Right atrium auricular region (tissue), 2 donors: Measurements from ENCODE around the gene ETV4. TPM values are rescaled to one million over a fixed set of nuclear protein-coding genes. Genes with fewer than 3 reads are reported as not detected.

Experiments
- DNase-seq: peaks from one replicate; pipeline ENCODE4 v3.0.0-alpha.2; 2019; ENCODE audit warnings: low spot score
- H3K27ac ChIP-seq, 2 donors: fragments of 200-600 bp; sonication (generic); 1 replicate in 1 of 2; 2 replicates in 1 of 2; pipeline ENCODE4 v1.5.1; 2016 to 2019
- H3K27me3 ChIP-seq, 2 donors: fragments of 200-600 bp; sonication (generic); one replicate each; pipeline versions ENCODE4 v1.5.1 to v1.6.0; 2017 to 2019
- H3K36me3 ChIP-seq: fragments of 200-600 bp; sonication (generic); one replicate; pipeline ENCODE4 v1.5.1; 2016
- H3K4me1 ChIP-seq, 2 donors: fragments of 200-600 bp; sonication (generic); one replicate each; pipeline versions ENCODE4 v1.5.1 to v1.6.0; 2017 to 2019
- H3K4me3 ChIP-seq, 2 donors: fragments of 200-600 bp; sonication (generic); 1 replicate in 1 of 2; 2 replicates in 1 of 2; pipeline ENCODE4 v1.5.1; 2017 to 2019; ENCODE audit warnings: mild to moderate bottlenecking in 1 of 2, moderate library complexity in 1 of 2
- H3K9me3 ChIP-seq, 2 donors: fragments of 200-600 bp; sonication (generic); one replicate each; pipeline ENCODE4 v1.5.1; 2019
- total RNA-seq, 2 donors: library from RNA; depleted of rRNA; stranded (reverse); fragments of >200 nt; gene quantifications; one replicate each; pipeline ENCODE4 v1.1.0, GENCODE V29; 2016
- TF ChIP-seq, protein P1 (sequence below), 2 donors: fragments of 200-600 bp; sonication (generic); IDR thresholded peaks; one replicate each; pipeline ENCODE4 v1.5.1; 2019; ENCODE audit warnings: antibody characterized with exemption in 2 of 2

Gene ETV4
- total RNA-seq, 2 donors from 2014 or later: 3.1 to 5.0 TPM

DNA sequence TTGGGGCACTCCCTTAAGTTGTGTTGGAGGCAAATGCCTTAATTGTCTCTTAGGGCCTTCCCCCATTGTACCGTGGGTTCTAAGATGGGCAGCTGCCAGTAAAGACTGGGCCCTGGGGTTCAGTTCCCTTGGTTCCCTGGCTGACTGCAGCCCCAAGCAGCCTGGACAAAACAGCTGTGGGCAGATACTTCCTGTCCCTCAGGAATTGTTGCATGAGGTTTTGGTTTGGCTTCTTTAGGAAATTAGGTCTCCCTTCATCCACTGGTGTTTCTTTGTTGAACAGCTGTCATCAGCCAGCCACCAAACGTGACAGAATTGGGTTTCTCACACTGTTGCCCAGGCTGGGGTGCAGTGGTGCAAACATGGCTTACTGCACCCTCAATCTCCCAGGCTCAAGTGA lies 42.0 kb upstream of the ETV4 start:
- H3K36me3 ChIP-seq: no peaks in the 10 kb centered on the region
- no peaks in the 10 kb centered on the region for H3K27me3 ChIP-seq
- TF ChIP-seq, protein P1, sequence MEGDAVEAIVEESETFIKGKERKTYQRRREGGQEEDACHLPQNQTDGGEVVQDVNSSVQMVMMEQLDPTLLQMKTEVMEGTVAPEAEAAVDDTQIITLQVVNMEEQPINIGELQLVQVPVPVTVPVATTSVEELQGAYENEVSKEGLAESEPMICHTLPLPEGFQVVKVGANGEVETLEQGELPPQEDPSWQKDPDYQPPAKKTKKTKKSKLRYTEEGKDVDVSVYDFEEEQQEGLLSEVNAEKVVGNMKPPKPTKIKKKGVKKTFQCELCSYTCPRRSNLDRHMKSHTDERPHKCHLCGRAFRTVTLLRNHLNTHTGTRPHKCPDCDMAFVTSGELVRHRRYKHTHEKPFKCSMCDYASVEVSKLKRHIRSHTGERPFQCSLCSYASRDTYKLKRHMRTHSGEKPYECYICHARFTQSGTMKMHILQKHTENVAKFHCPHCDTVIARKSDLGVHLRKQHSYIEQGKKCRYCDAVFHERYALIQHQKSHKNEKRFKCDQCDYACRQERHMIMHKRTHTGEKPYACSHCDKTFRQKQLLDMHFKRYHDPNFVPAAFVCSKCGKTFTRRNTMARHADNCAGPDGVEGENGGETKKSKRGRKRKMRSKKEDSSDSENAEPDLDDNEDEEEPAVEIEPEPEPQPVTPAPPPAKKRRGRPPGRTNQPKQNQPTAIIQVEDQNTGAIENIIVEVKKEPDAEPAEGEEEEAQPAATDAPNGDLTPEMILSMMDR (IDR thresholded peaks at IDR 0.05): no peak
- no peak for DNase-seq
- no peak overlapping the region for H3K4me3 ChIP-seq
- peaks cover 0 to 39% of the 10 kb centered on the region in 2 donors for H3K4me1 ChIP-seq
- H3K27ac ChIP-seq: peak overlapping the region in 1 of 2 donors; percentile 42
- H3K9me3 ChIP-seq: no peaks in the 10 kb centered on the region

DNA sequence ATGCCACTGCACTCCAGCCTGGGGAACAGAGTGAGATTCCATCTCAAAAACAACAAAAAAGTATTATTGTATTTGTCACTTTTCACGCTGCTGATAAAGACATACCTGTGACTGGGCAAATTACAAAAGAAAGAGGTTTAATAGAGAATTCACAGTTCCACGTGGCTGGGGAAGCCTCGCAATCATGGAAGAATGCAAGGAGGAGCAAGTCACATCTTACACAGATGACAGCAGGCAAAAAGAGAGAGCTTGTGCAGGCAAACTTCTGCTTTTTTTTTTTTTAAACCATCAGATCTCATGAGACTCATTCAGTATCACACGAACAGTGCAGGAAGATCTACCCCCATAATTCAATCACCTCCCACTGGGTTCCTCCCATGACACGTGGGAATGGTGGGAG lies 41.5 kb upstream of the ETV4 start:
- TF ChIP-seq, protein P1 (IDR thresholded peaks at IDR 0.05): no peak
- no peak for DNase-seq
- Histone ChIP-seq H3K4me1 (peaks cover 0 to 38% of the 10 kb centered on the region in 2 donors), H3K27me3 (no peaks in the 10 kb centered on the region), H3K36me3 (no peaks in the 10 kb centered on the region), H3K27ac (no peak overlapping the region), H3K9me3 (no peaks in the 10 kb centered on the region), H3K4me3 (no peak overlapping the region)

DNA sequence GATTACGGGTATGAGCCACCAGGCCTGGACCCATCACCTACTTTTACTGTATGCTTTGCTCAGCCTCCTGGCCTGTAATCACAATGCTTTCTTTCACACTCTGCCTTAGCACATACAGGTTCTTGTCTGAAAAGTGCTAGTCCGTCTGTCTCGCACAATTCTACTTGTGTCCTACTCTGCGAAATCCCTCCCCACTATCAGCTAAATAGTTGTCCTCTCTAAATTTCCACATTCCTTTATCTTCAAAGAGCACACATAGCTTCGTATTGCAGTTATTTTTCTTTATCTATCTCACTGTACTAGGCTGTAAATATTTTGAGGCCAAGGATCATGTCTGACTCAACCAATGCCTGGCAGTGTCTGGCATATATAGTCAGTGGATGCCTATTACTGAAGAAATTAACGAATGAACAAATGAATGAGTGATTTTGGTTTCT lies 38.5 kb upstream of the ETV4 start:
- H3K4me3 ChIP-seq: no peak overlapping the region
- H3K4me1 ChIP-seq: peaks cover 0 to 31% of the 10 kb centered on the region in 2 donors
- no peaks in the 10 kb centered on the region for H3K9me3 ChIP-seq
- no peaks in the 10 kb centered on the region for H3K27me3 ChIP-seq
- no peak for DNase-seq
- no peaks in the 10 kb centered on the region for H3K36me3 ChIP-seq
- no peak overlapping the region for H3K27ac ChIP-seq
- TF ChIP-seq, protein P1 (IDR thresholded peaks at IDR 0.05): no peak

DNA sequence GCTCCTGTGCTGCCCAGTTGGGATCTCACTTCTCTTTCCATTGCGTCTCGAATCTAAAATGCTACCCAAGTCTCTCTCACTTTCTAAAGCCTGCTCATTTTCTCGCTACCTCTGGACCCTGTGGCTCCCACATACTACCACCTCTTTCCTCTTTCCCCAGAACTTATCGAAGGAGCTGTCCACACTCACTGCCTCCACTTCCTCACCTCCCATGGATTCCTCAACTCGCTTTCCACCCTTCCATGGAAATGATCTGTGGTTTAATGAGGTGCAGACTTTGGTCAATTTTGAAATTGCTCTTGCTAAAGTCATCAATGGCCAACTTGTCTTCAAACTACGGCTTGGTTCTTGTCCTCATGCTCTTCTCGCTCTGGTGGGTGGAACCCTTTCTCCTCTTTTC lies 37.2 kb upstream of the ETV4 start:
- Histone ChIP-seq H3K4me1 (peaks cover 0 to 32% of the 10 kb centered on the region in 2 donors), H3K27me3 (no peaks in the 10 kb centered on the region), H3K9me3 (no peaks in the 10 kb centered on the region), H3K4me3 (no peak overlapping the region), H3K36me3 (no peaks in the 10 kb centered on the region), H3K27ac (no peak overlapping the region)
- no peak for DNase-seq
- TF ChIP-seq, protein P1 (IDR thresholded peaks at IDR 0.05): no peak

DNA sequence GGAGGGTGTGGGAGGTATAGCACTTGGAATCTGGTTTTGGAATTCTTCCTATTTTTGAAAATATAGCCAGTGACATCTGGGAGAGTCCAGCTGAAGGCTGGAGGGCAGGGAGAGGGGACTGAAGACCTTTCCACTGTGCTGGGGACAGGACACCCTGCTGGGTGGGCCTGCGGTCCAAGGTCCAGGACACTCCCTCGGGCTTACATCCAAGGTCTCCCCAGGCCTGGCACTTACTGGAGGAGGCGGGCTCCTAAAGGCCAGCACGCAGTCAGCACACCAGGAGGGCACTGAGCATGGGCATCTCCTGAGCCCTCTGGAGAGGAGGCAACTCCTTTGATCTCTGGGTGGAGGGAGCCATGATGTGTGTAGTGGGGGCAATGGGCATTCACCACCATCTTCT lies 35.5 kb upstream of the ETV4 start:
- no peaks in the 10 kb centered on the region for H3K27me3 ChIP-seq
- H3K9me3 ChIP-seq: no peaks in the 10 kb centered on the region
- no peak for DNase-seq
- peak overlapping the region in 1 of 2 donors; percentile 10 for H3K27ac ChIP-seq
- TF ChIP-seq, protein P1 (IDR thresholded peaks at IDR 0.05): no peak
- peaks cover 0 to 39% of the 10 kb centered on the region in 2 donors for H3K4me1 ChIP-seq
- no peaks in the 10 kb centered on the region for H3K36me3 ChIP-seq
- no peak overlapping the region for H3K4me3 ChIP-seq

DNA sequence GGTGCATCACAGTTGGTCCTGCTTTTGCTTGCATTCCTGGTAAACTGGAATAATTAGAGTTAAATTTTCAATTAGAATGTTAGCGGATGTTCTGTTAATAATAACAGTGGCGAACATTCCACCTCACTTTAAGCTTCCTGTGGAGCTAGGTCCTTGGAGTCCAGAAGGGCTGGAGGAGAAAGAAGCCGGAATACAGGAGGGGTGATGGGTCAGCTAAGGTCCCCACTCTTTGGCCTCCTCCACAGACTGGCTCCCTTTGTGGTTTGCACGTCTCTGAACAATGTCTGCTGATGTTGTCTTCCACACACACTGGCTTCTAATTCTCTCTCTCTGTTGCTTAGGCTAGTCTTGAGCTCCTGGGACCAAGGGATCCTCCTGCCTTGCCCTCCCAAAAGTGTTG lies 35.0 kb upstream of the ETV4 start:
- peaks cover 0 to 43% of the 10 kb centered on the region in 2 donors for H3K4me1 ChIP-seq
- no peaks in the 10 kb centered on the region for H3K36me3 ChIP-seq
- TF ChIP-seq, protein P1 (IDR thresholded peaks at IDR 0.05): no peak
- no peaks in the 10 kb centered on the region for H3K9me3 ChIP-seq
- no peak for DNase-seq
- no peaks in the 10 kb centered on the region for H3K27me3 ChIP-seq
- H3K4me3 ChIP-seq: no peak overlapping the region
- H3K27ac ChIP-seq: peak overlapping the region in 1 of 2 donors; percentile 10
